H1 (cell line): ENCODE data around the gene ZFP37. TPM values are rescaled to one million over a fixed set of nuclear protein-coding genes. Genes with fewer than 3 reads are reported as not detected.

Source experiments
- ASH2L ChIP-seq: fragments of 200-600, 300-600 bp; sonication (generic); IDR thresholded peaks from one replicate; pipeline ENCODE4 v1.7.1; 2017; ENCODE audit warnings: low read length
- BCL11A ChIP-seq, 2 experiments: IDR thresholded peaks; one replicate each; pipeline ENCODE4 v1.6.1; 2011; ENCODE audit warnings: low read depth in 2 of 2, low read length in 2 of 2, mild to moderate bottlenecking in 2 of 2
- CHD1 ChIP-seq: IDR thresholded peaks from 2 replicates; pipeline ENCODE4 v1.6.1; 2012; ENCODE audit warnings: low read depth, low read length, improper control_type of control experiment
- GTF2F1 ChIP-seq: IDR thresholded peaks from 2 replicates; pipeline ENCODE4 v1.6.1; 2012; ENCODE audit warnings: low read depth, low read length, improper control_type of control experiment, borderline replicate concordance
- HDAC2 ChIP-seq, 2 experiments: fragments of 300-600 bp in 1 of 2; sonication (generic) in 1 of 2; IDR thresholded peaks; 2 replicates each; pipeline ENCODE4 v1.6.1; 2011 to 2012; ENCODE audit warnings: low read depth in 2 of 2, low read length in 2 of 2, mild to moderate bottlenecking in 2 of 2, moderate library complexity in 2 of 2, borderline replicate concordance in 1 of 2, inconsistent platforms in 1 of 2
- JUN ChIP-seq: IDR thresholded peaks from 2 replicates; pipeline ENCODE4 v1.6.1; 2011; ENCODE audit warnings: low read depth, mild to moderate bottlenecking, improper control_type of control experiment, low read length
- KDM1A ChIP-seq: fragments of 200-600, 300-600 bp; sonication (generic); IDR thresholded peaks from 2 replicates; pipeline ENCODE4 v1.7.1; 2016; ENCODE audit warnings: mild to moderate bottlenecking, low read length, borderline replicate concordance
- KDM4A ChIP-seq: IDR thresholded peaks from one replicate; pipeline ENCODE4 v1.7.1; 2012; ENCODE audit warnings: low read depth, mild to moderate bottlenecking, moderate library complexity, low read length, inconsistent platforms; ENCODE audit not compliant: severe bottlenecking
- MAX ChIP-seq: IDR thresholded peaks from 2 replicates; pipeline ENCODE4 v1.6.1; 2012; ENCODE audit warnings: inconsistent platforms
- NRF1 ChIP-seq: IDR thresholded peaks from 2 replicates; pipeline ENCODE4 v1.6.1; 2011; ENCODE audit warnings: mild to moderate bottlenecking, low read depth, low read length, improper control_type of control experiment
- RAD21 ChIP-seq, 2 experiments: IDR thresholded peaks in 1 of 2; conservative IDR thresholded peaks in 1 of 2; 2 replicates each; pipeline ENCODE4 v1.6.1; 2011; ENCODE audit warnings: low read depth in 2 of 2, low read length in 2 of 2, improper control_type of control experiment in 1 of 2, inconsistent platforms in 1 of 2, mild to moderate bottlenecking in 1 of 2, moderate library complexity in 1 of 2
- RNF2 ChIP-seq: fragments of 200-900, 300-1000 bp; sonication (generic); IDR thresholded peaks from 2 replicates; pipeline ENCODE4 v1.7.1; 2016; ENCODE audit warnings: borderline replicate concordance, low read depth, mild to moderate bottlenecking, antibody characterized with exemption, low read length; ENCODE audit not compliant: poor library complexity, severe bottlenecking; ENCODE audit errors: missing control alignments
- SP4 ChIP-seq: IDR thresholded peaks from 2 replicates; pipeline ENCODE4 v1.6.1; 2012; ENCODE audit warnings: low read length, inconsistent platforms
- YY1 ChIP-seq: IDR thresholded peaks from 2 replicates; pipeline ENCODE4 v1.6.1; 2011; ENCODE audit warnings: low read depth, mild to moderate bottlenecking, low read length
- ZNF274 ChIP-seq: IDR thresholded peaks from 2 replicates; pipeline ENCODE4 v1.7.0; 2012; ENCODE audit warnings: low read length, borderline replicate concordance; ENCODE audit errors: extremely low read depth
- polyA plus RNA-seq, 7 experiments: library from polyadenylated mRNA; depleted of rRNA in 3 of 7; stranded (reverse) in 5 of 7; unstranded in 2 of 7; fragments of >200 nt in 5 of 7; fragments of 200-250 nt in 2 of 7; gene quantifications; 1 replicate in 5 of 7; 2 replicates in 1 of 7; 4 replicates in 1 of 7; pipeline versions ENCODE4 v1.2.1 to v1.2.3, GENCODE V29; 2011 to 2013; ENCODE audit warnings: missing spikeins in 2 of 7, mixed read lengths in 2 of 7
- total RNA-seq: library from RNA; stranded (reverse); fragmentation: NEBNext Ultra II Directional; extraction: Animal tissue kit (Norgen Biotek cat#: 25700); gene quantifications from 2 replicates; pipeline ENCODE4 v1.2.1, GENCODE V29; 2021

The ZFP37 gene
- total and polyA plus RNA-seq, 2 of the 8 experiments (the other 6 are each of a cell fraction or from before 2014, with no cell fraction given), result 0.38 to 5.1 TPM

GRCh38 chr9:113011911-113012381 is 44.6 kb downstream of the ZFP37 start, which contains the start of gene ZNF883 (continued):
- TF ChIP-seq JUN, result no peak
- TF ChIP-seq CHD1, result no peak
- TF ChIP-seq MAX, result peak; percentile 77
- peak; percentile 61 for TF ChIP-seq NRF1
- TF ChIP-seq ZNF274, result no peak
- no peak for TF ChIP-seq SP4
- TF ChIP-seq KDM4A, result peak; percentile 94
- TF ChIP-seq YY1, result peak; percentile 69; the same call in 1 of the 2 replicates
- TF ChIP-seq HDAC2 (IDR thresholded peaks at IDR 0.05; ENCODE audit: borderline replicate concordance in 1 of 2, low read depth in 2 of 2, low read length in 2 of 2), result no peak; a peak in 1 of 4 replicates
- TF ChIP-seq GTF2F1, result no peak
- peak; percentile 47 for TF ChIP-seq ASH2L
- no peak for TF ChIP-seq KDM1A
- TF ChIP-seq RAD21 (IDR thresholded peaks at IDR 0.05 in 1 of 2, conservative IDR thresholded peaks at IDR 0.05 in 1 of 2; ENCODE audit: low read depth in 2 of 2, low read length in 2 of 2), result no peak
- no peak for TF ChIP-seq BCL11A (IDR thresholded peaks at IDR 0.05; ENCODE audit: low read depth in 2 of 2, low read length in 2 of 2)
- TF ChIP-seq RNF2, result no peak
